Loucy (cell line): Measurements from ENCODE around the gene CAMKMT.

Experiments
- H2AFZ ChIP-seq: fragments of 200-600 bp; sonication (generic); 2 replicates; pipeline ENCODE4 v1.6.0; 2016; ENCODE audit warnings: antibody characterized with exemption, mild to moderate bottlenecking, low read length, moderate library complexity
- H3F3A ChIP-seq: fragments of 200-600 bp; 2 replicates; pipeline ENCODE4 v1.6.0; 2016; ENCODE audit warnings: antibody characterized with exemption, low read depth, mild to moderate bottlenecking
- H3K27me3 ChIP-seq: fragments of 200-600 bp; sonication (generic); 2 replicates; pipeline ENCODE4 v1.6.1; 2014; ENCODE audit warnings: low read length, mild to moderate bottlenecking; ENCODE audit not compliant: insufficient read depth, poor library complexity, severe bottlenecking
- H3K36me3 ChIP-seq: fragments of 200-600 bp; sonication (generic); 2 replicates; pipeline ENCODE4 v1.6.1; 2016; ENCODE audit warnings: low read length; ENCODE audit not compliant: insufficient read depth
- H3K4me1 ChIP-seq: fragments of 200-600 bp; sonication (generic); 2 replicates; pipeline ENCODE4 v1.5.1; 2014; ENCODE audit warnings: low read length, mild to moderate bottlenecking; ENCODE audit not compliant: insufficient read depth, poor library complexity, severe bottlenecking
- H3K4me2 ChIP-seq: fragments of 200-600 bp; sonication (generic); 2 replicates; pipeline ENCODE4 v1.6.0; 2014; ENCODE audit warnings: antibody characterized with exemption, low read length, low read depth, mild to moderate bottlenecking; ENCODE audit not compliant: poor library complexity, severe bottlenecking
- H3K4me3 ChIP-seq: fragments of 200-600 bp; sonication (generic); 2 replicates; pipeline ENCODE4 v1.5.1; 2014; ENCODE audit warnings: low read length, mild to moderate bottlenecking, mixed read lengths; ENCODE audit not compliant: poor library complexity, severe bottlenecking
- H3K79me2 ChIP-seq: fragments of 200-600 bp; sonication (generic); 2 replicates; pipeline ENCODE4 v1.6.1; 2014; ENCODE audit warnings: low read length; ENCODE audit not compliant: insufficient read depth
- H3K9ac ChIP-seq: fragments of 200-600 bp; sonication (generic); 2 replicates; pipeline ENCODE4 v1.6.0; 2014; ENCODE audit warnings: mild to moderate bottlenecking, low read depth, low read length, moderate library complexity; ENCODE audit not compliant: poor library complexity, severe bottlenecking
- H3K9me2 ChIP-seq: fragments of 200-600 bp; sonication (generic); replicated peaks from 2 replicates; pipeline ENCODE4 v1.6.1; 2016; ENCODE audit warnings: low read depth, low read length, mixed read lengths
- H3K9me3 ChIP-seq: fragments of 200-600 bp; sonication (generic); 2 replicates; pipeline ENCODE4 v1.6.1; 2014; ENCODE audit warnings: mild to moderate bottlenecking, antibody characterized with exemption, low read length, low read depth; ENCODE audit not compliant: insufficient read depth
- H4K20me1 ChIP-seq: fragments of 200-600 bp; sonication (generic); 2 replicates; pipeline ENCODE4 v1.6.0; 2014; ENCODE audit warnings: antibody characterized with exemption, low read length, mild to moderate bottlenecking; ENCODE audit not compliant: insufficient read depth, poor library complexity, severe bottlenecking
- EZH2phosphoT487 ChIP-seq: fragments of 200-600 bp; IDR thresholded peaks from 2 replicates; pipeline ENCODE4 v1.6.1; 2018; ENCODE audit warnings: antibody characterized with exemption, mild to moderate bottlenecking, moderate library complexity, borderline replicate concordance
- TF ChIP-seq, protein P1 (sequence below): fragments of 200-600 bp; sonication (generic); conservative IDR thresholded peaks from 2 replicates; pipeline ENCODE4 v1.5.1; 2014; ENCODE audit warnings: mild to moderate bottlenecking, antibody characterized with exemption, low read length

CAMKMT gene

DNA sequence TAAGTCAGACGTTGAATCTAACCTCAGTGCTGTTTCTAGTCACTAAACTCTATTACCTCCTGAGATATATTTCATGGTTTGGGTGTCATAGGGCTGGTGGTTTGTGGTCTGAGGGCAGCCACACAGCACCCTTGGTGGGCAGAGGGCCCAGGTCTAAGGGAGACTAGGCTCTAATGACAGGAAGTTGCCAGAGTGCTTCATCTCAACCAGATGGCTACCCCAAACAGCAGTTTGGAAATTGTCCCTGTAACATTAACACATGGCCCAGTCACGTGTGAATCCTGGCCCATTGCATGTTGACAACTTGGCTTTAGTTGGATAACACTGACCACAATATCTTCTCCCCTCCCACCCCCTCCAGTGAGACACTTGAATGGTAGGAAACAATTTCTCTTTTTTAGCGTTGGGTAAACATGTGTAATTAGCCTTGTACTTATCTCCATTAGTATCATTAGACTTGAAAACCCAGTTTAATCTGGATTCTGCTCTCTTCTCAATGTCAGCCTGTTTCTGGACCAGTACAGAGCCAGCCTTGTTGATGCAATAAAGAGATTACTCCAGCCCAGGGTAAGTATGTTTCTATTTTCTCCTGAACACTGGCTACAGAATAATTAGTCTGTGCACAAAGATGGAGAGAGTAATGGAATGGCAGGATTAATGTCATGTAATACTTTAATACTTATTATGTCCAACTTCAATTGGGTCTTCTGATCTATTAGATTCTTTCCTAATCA lies 392.0 kb downstream of the CAMKMT start:
- Histone ChIP-seq H3K79me2 (no peaks in the 10 kb centered on the region), H3K9ac (no peak overlapping the region), H3K27me3 (peaks cover 40% of the 10 kb centered on the region), H3F3A (no peaks in the 10 kb centered on the region), H3K4me3 (no peak overlapping the region), H3K4me1 (peaks cover 31% of the 10 kb centered on the region), H3K9me3 (no peaks in the 10 kb centered on the region), H3K4me2 (peak overlapping the region; percentile 42), H2AFZ (no peak overlapping the region), H3K36me3 (no peaks in the 10 kb centered on the region), H4K20me1 (no peaks in the 10 kb centered on the region), H3K9me2 (no peaks in the 10 kb centered on the region)
- TF ChIP-seq, protein P1, sequence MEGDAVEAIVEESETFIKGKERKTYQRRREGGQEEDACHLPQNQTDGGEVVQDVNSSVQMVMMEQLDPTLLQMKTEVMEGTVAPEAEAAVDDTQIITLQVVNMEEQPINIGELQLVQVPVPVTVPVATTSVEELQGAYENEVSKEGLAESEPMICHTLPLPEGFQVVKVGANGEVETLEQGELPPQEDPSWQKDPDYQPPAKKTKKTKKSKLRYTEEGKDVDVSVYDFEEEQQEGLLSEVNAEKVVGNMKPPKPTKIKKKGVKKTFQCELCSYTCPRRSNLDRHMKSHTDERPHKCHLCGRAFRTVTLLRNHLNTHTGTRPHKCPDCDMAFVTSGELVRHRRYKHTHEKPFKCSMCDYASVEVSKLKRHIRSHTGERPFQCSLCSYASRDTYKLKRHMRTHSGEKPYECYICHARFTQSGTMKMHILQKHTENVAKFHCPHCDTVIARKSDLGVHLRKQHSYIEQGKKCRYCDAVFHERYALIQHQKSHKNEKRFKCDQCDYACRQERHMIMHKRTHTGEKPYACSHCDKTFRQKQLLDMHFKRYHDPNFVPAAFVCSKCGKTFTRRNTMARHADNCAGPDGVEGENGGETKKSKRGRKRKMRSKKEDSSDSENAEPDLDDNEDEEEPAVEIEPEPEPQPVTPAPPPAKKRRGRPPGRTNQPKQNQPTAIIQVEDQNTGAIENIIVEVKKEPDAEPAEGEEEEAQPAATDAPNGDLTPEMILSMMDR, result no peak
- peak; percentile 84 for TF ChIP-seq EZH2phosphoT487

DNA sequence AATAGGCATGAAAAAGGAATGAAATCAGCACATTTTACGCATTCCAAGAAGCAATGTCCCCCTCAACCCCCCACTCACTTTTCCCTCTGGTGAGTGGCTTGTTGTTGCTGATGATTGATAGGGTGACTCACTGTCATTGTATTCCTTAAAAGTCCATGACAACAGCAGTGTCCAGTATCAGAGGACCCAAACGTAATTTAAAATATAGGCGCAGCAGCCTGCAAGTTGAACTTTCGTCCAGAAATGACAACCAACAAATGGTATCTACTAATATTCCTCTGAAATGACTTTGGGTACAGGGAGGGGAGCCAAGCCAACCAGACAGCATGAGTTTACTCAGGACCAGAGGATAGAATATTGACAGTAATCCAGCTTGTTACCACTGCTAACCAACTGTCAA lies 396.8 kb downstream of the CAMKMT start:
- Histone ChIP-seq H3K4me2 (no peak overlapping the region), H3K27me3 (peaks cover 34% of the 10 kb centered on the region), H3K36me3 (no peaks in the 10 kb centered on the region), H2AFZ (no peak overlapping the region), H3K9me3 (no peaks in the 10 kb centered on the region), H3F3A (no peaks in the 10 kb centered on the region), H3K4me1 (peaks cover 11% of the 10 kb centered on the region), H3K4me3 (no peak overlapping the region), H3K9me2 (no peaks in the 10 kb centered on the region), H4K20me1 (no peaks in the 10 kb centered on the region), H3K79me2 (no peaks in the 10 kb centered on the region), H3K9ac (no peak overlapping the region)
- TF ChIP-seq, protein P1, result no peak
- TF ChIP-seq EZH2phosphoT487, result no peak

DNA sequence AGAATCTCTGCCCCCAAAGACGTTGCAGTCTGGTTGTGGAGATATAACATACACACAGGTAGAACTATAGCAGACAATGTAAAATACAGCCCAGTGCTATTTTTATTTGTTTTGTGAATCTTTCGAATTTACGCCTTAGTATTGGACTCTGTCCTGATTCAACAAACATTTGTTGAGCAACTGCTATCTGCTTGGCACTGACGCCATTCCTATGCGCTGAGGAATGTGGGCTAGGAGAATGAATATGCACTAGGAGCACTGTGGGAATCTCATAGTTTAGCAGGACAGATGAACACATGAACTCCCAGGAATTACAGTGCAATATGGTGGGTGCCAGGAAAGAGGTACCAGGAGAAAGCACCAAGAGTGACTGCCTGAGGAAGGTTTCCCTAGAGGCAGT lies 398.1 kb downstream of the CAMKMT start:
- Histone ChIP-seq H3K9me2 (no peaks in the 10 kb centered on the region), H3K4me2 (no peak overlapping the region), H3K4me1 (peaks cover 3% of the 10 kb centered on the region), H3K9ac (no peak overlapping the region), H3K9me3 (no peaks in the 10 kb centered on the region), H3K36me3 (no peaks in the 10 kb centered on the region), H3K27me3 (peaks cover 27% of the 10 kb centered on the region), H4K20me1 (no peaks in the 10 kb centered on the region), H3F3A (no peaks in the 10 kb centered on the region), H3K79me2 (no peaks in the 10 kb centered on the region), H2AFZ (no peak overlapping the region), H3K4me3 (no peak overlapping the region)
- TF ChIP-seq, protein P1, result no peak
- no peak for TF ChIP-seq EZH2phosphoT487
